Peyer's patch (tissue), 4 donors: ENCODE measurements around the gene BRSK1.

Source experiments
- POLR2A ChIP-seq, 2 donors: fragments of 450-650 bp; IDR thresholded peaks; one replicate each; pipeline ENCODE4 v1.5.1; 2017; ENCODE audit warnings: antibody characterized with exemption in 2 of 2, mild to moderate bottlenecking in 2 of 2, moderate library complexity in 2 of 2
- TF ChIP-seq, protein P1 (sequence below), 6 experiments: fragments of 450-650 bp in 4 of 6; fragments of 200-600 bp in 2 of 6; sonication (generic) in 1 of 6; IDR thresholded peaks; one replicate each; pipeline ENCODE4 v1.5.1; 2017 to 2019; ENCODE audit warnings: antibody characterized with exemption in 6 of 6, mild to moderate bottlenecking in 3 of 6, moderate library complexity in 1 of 6

DNA sequence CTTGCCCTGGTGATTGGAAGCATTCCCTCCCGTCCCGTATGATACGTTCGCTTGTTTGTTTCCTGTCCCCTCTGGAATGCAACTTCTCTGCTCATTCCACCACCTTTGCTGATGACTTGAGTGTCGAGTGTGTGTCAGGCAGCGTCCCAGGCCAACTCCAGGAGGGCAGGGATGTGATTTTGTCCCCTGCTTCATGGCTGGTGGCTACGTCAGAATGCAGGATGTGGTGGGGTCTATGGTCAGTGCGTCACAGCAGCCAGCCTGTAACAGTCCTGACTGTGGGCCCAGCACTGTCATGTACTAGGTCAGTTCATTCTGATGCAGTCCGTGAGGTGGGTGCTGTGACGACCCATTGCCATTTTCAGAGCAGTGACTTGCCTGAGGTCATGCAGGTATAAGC lies 16.2 kb downstream of the BRSK1 start:
- TF ChIP-seq POLR2A (IDR thresholded peaks at IDR 0.05): no peak
- TF ChIP-seq, protein P1, sequence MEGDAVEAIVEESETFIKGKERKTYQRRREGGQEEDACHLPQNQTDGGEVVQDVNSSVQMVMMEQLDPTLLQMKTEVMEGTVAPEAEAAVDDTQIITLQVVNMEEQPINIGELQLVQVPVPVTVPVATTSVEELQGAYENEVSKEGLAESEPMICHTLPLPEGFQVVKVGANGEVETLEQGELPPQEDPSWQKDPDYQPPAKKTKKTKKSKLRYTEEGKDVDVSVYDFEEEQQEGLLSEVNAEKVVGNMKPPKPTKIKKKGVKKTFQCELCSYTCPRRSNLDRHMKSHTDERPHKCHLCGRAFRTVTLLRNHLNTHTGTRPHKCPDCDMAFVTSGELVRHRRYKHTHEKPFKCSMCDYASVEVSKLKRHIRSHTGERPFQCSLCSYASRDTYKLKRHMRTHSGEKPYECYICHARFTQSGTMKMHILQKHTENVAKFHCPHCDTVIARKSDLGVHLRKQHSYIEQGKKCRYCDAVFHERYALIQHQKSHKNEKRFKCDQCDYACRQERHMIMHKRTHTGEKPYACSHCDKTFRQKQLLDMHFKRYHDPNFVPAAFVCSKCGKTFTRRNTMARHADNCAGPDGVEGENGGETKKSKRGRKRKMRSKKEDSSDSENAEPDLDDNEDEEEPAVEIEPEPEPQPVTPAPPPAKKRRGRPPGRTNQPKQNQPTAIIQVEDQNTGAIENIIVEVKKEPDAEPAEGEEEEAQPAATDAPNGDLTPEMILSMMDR (IDR thresholded peaks at IDR 0.05): no peak
